IPS DF 6.9 (cell line): ENCODE results near the gene AP3S2.
"Not testable (repeated sequence)": the region's sequence is repeated elsewhere in the genome, so short reads cannot be mapped to it uniquely, and the experiment has no call there.

Experiments used
- DNase-seq: peaks from one replicate; pipeline ENCODE4 v3.0.0-alpha.2; 2013; ENCODE audit warnings: low read depth, low spot score
- H3K27ac ChIP-seq: one replicate; pipeline ENCODE4 v1.5.1; 2013; ENCODE audit warnings: low read length, control low read depth
- H3K27me3 ChIP-seq: 2 replicates; pipeline ENCODE4 v1.6.1; 2013; ENCODE audit warnings: mild to moderate bottlenecking, low read length; ENCODE audit not compliant: control insufficient read depth, insufficient read depth
- H3K36me3 ChIP-seq: 2 replicates; pipeline ENCODE4 v1.6.1; 2013; ENCODE audit warnings: low read length; ENCODE audit not compliant: control insufficient read depth, insufficient read depth
- H3K4me1 ChIP-seq: 2 replicates; pipeline ENCODE4 v1.6.1; 2013; ENCODE audit warnings: low read length; ENCODE audit not compliant: control insufficient read depth, insufficient read depth
- H3K4me3 ChIP-seq: 2 replicates; pipeline ENCODE4 v1.5.1; 2013; ENCODE audit warnings: mild to moderate bottlenecking, low read length
- H3K9me3 ChIP-seq: 2 replicates; pipeline ENCODE4 v1.6.1; 2013; ENCODE audit warnings: low read length, inconsistent platforms; ENCODE audit not compliant: control insufficient read depth, insufficient read depth
- WGBS: extraction: QIAGEN DNeasy Blood & Tissue Kit; methylation state at CpG from one replicate; pipeline ENCODE4 v1.1.7; 2013; ENCODE audit warnings: mixed read lengths, missing lambda C conversion rate; ENCODE audit not compliant: insufficient read length, insufficient coverage; 5-methylcytosine and 5-hydroxymethylcytosine counted together

The AP3S2 gene

GRCh38 chr15:89799011-89799911 is 94.5 kb downstream of the AP3S2 start:
- no CpG with 5 or more reads among the region's 20 CpGs for WGBS
- Histone ChIP-seq H3K27ac (no peak overlapping the region), H3K36me3 (no peaks in the 10 kb centered on the region), H3K27me3 (no peaks in the 10 kb centered on the region), H3K4me3 (no peak overlapping the region), H3K9me3 (no peaks in the 10 kb centered on the region), H3K4me1 (no peaks in the 10 kb centered on the region)
- no peak for DNase-seq

GRCh38 chr15:89797678-89798201 is 96.1 kb downstream of the AP3S2 start:
- Histone ChIP-seq H3K9me3 (no peaks in the 10 kb centered on the region), H3K27ac (no peak overlapping the region), H3K36me3 (no peaks in the 10 kb centered on the region), H3K4me3 (no peak overlapping the region), H3K4me1 (no peaks in the 10 kb centered on the region), H3K27me3 (no peaks in the 10 kb centered on the region)
- WGBS: no CpG with 5 or more reads among the region's 4 CpGs
- DNase-seq: no peak

GRCh38 chr15:89795996-89796395 is 97.8 kb downstream of the AP3S2 start:
- Histone ChIP-seq H3K9me3 (no peaks in the 10 kb centered on the region), H3K27me3 (no peaks in the 10 kb centered on the region), H3K36me3 (no peaks in the 10 kb centered on the region), H3K27ac (no peak overlapping the region), H3K4me1 (no peaks in the 10 kb centered on the region), H3K4me3 (no peak overlapping the region)
- DNase-seq: no peak

- Histone ChIP-seq H3K36me3 (no peaks in the 10 kb centered on the region), H3K4me3 (no peak overlapping the region), H3K27ac (no peak overlapping the region), H3K9me3 (no peaks in the 10 kb centered on the region), H3K4me1 (no peaks in the 10 kb centered on the region), H3K27me3 (no peaks in the 10 kb centered on the region)
- WGBS: no CpG with 5 or more reads among the region's 5 CpGs
- no peak for DNase-seq
Observed at GRCh38 chr15:89794627-89795241, 99.1 kb downstream of the AP3S2 start.

- Histone ChIP-seq H3K4me1 (no peaks in the 10 kb centered on the region), H3K27ac (no peak overlapping the region), H3K4me3 (no peak overlapping the region), H3K9me3 (no peaks in the 10 kb centered on the region), H3K27me3 (no peaks in the 10 kb centered on the region), H3K36me3 (no peaks in the 10 kb centered on the region)
- WGBS: no CpG with 5 or more reads among the region's 22 CpGs
- DNase-seq: no peak
Observed at GRCh38 chr15:89792106-89792805, 101.5 kb downstream of the AP3S2 start.

GRCh38 chr15:89790661-89791060 is 103.1 kb downstream of the AP3S2 start:
- no CpG with 5 or more reads among the region's 16 CpGs for WGBS
- no peak overlapping the region for H3K27ac ChIP-seq
- H3K9me3 ChIP-seq: no peaks in the 10 kb centered on the region
- H3K36me3 ChIP-seq: no peaks in the 10 kb centered on the region
- H3K4me1 ChIP-seq: no peaks in the 10 kb centered on the region
- DNase-seq: no peak
- H3K27me3 ChIP-seq: no peaks in the 10 kb centered on the region
- no peak overlapping the region for H3K4me3 ChIP-seq

GRCh38 chr15:89790206-89790605 is 103.6 kb downstream of the AP3S2 start:
- H3K36me3 ChIP-seq: no peaks in the 10 kb centered on the region
- no CpG with 5 or more reads among the region's 10 CpGs for WGBS
- H3K27ac ChIP-seq: no peak overlapping the region

GRCh38 chr15:89788585-89788984 is 105.2 kb downstream of the AP3S2 start:
- not testable (repeated sequence) for H3K9me3 ChIP-seq, DNase-seq, H3K4me3 ChIP-seq, H3K4me1 ChIP-seq, H3K36me3 ChIP-seq, H3K27ac ChIP-seq, H3K27me3 ChIP-seq
- no CpG with 5 or more reads among the region's 4 CpGs for WGBS

More at GRCh38 chr15:89790206-89790605, 103.6 kb downstream of the AP3S2 start:
- Histone ChIP-seq H3K27me3 (no peaks in the 10 kb centered on the region), H3K4me1 (no peaks in the 10 kb centered on the region), H3K4me3 (no peak overlapping the region), H3K9me3 (no peaks in the 10 kb centered on the region)
- DNase-seq: no peak

- WGBS: no CpG with 5 or more reads among the region's 3 CpGs
- DNase-seq: no peak
- no peak overlapping the region for H3K4me3 ChIP-seq
- no peaks in the 10 kb centered on the region for H3K9me3 ChIP-seq
- H3K27me3 ChIP-seq: no peaks in the 10 kb centered on the region
- H3K36me3 ChIP-seq: no peaks in the 10 kb centered on the region
- peaks cover 6% of the 10 kb centered on the region; the same call in 1 of the 2 replicates for H3K4me1 ChIP-seq
- H3K27ac ChIP-seq: no peak overlapping the region
Observed at GRCh38 chr15:89787944-89788343, 105.8 kb downstream of the AP3S2 start.

GRCh38 chr15:89785774-89786140 is 108.0 kb downstream of the AP3S2 start:
- H3K4me1 ChIP-seq: peaks cover 8% of the 10 kb centered on the region; the same call in 1 of the 2 replicates
- no peaks in the 10 kb centered on the region for H3K36me3 ChIP-seq
- H3K27me3 ChIP-seq: no peaks in the 10 kb centered on the region
- no peaks in the 10 kb centered on the region for H3K9me3 ChIP-seq
- no peak for DNase-seq
- H3K27ac ChIP-seq: no peak overlapping the region
- no peak overlapping the region for H3K4me3 ChIP-seq
